Endothelial cell of umbilical vein (primary cell): ENCODE data around the gene PHOSPHO1. TPM values are rescaled to one million over a fixed set of nuclear protein-coding genes. Genes with fewer than 3 reads are reported as not detected.

Experiments
- BruUV-seq: library from RNA; stranded (reverse); fragments of 400-500 nt; replicated peaks from 2 replicates; lab custom pipeline; 2021; lab: Mats Ljungman, UMichigan
- CTCF ChIA-PET: fragments of 300-600, 350-600 bp; sonication (Branson Sonifier 250); formaldehyde crosslinking; loops from one replicate; lab custom pipeline; 2021; ENCODE audit warnings: antibody characterized with exemption, inconsistent platforms; lab: Charles Lee
- POLR2A ChIA-PET: fragments of 300-600, 350-600 bp; sonication (Branson Sonifier 250); formaldehyde crosslinking; loops from one replicate; lab custom pipeline; 2021; ENCODE audit warnings: antibody characterized with exemption, inconsistent platforms; lab: Charles Lee
- DNase-seq: peaks from one replicate; pipeline ENCODE4 v3.0.0-alpha.2; 2011; ENCODE audit warnings: low read depth, low spot score
- FAIRE-seq: peaks from 2 replicates; lab custom pipeline; 2011; peaks lifted over from hg19 to GRCh38; lab: Jason Lieb, UNC
- H2AFZ ChIP-seq: 2 replicates; pipeline ENCODE4 v1.6.0; 2012; ENCODE audit warnings: low read depth, low read length, control low read depth, inconsistent platforms
- H3K27ac ChIP-seq: 2 replicates; pipeline ENCODE4 v1.5.1; 2011; ENCODE audit warnings: low read depth, mild to moderate bottlenecking, control low read depth, low read length, moderate library complexity; ENCODE audit not compliant: insufficient read depth
- H3K27me3 ChIP-seq, 2 experiments: 2 replicates each; pipeline versions ENCODE4 v1.6.0 to v1.6.1; 2011; ENCODE audit warnings: low read length in 2 of 2, mixed read lengths in 1 of 2; ENCODE audit not compliant: control insufficient read depth in 2 of 2, insufficient read depth in 2 of 2
- H3K36me3 ChIP-seq, 2 experiments: 2 replicates in 1 of 2; 3 replicates in 1 of 2; pipeline ENCODE4 v1.5.1; 2011; ENCODE audit warnings: low read length in 2 of 2, mild to moderate bottlenecking in 1 of 2, moderate library complexity in 1 of 2; ENCODE audit not compliant: control insufficient read depth in 2 of 2, insufficient read depth in 2 of 2; ENCODE audit errors: extremely low read depth in 1 of 2
- H3K4me1 ChIP-seq: 3 replicates; pipeline ENCODE4 v1.5.1; 2011; ENCODE audit warnings: mild to moderate bottlenecking, low read length; ENCODE audit not compliant: control insufficient read depth, insufficient read depth; ENCODE audit errors: extremely low read depth
- H3K4me2 ChIP-seq: 2 replicates; pipeline ENCODE4 v1.6.1; 2011; ENCODE audit warnings: low read length, control low read depth, mixed read lengths; ENCODE audit not compliant: insufficient read depth
- H3K4me3 ChIP-seq, 3 experiments: fragments of 200-600 bp in 1 of 3; sonication (generic), shearing (Covaris generic) in 1 of 3; replicated peaks in 1 of 3; 2 replicates each; pipeline ENCODE4 v1.5.1; 2011 to 2016; ENCODE audit warnings: control low read depth in 3 of 3, low read length in 3 of 3, mild to moderate bottlenecking in 2 of 3, inconsistent platforms in 1 of 3, low read depth in 1 of 3, moderate library complexity in 1 of 3; ENCODE audit not compliant: insufficient read depth in 1 of 3
- H3K79me2 ChIP-seq: 2 replicates; pipeline ENCODE4 v1.6.0; 2012; ENCODE audit warnings: low read length, inconsistent platforms; ENCODE audit not compliant: control insufficient read depth, insufficient read depth
- H3K9ac ChIP-seq: replicated peaks from 2 replicates; pipeline ENCODE3; 2011; ENCODE audit warnings: low read length, control low read depth; ENCODE audit not compliant: insufficient read depth; ENCODE audit errors: extremely low read depth
- H3K9me1 ChIP-seq: replicated peaks from 3 replicates; pipeline ENCODE4 v1.6.0; 2011; ENCODE audit warnings: mild to moderate bottlenecking, low read length; ENCODE audit not compliant: control insufficient read depth, insufficient read depth; ENCODE audit errors: extremely low read depth
- H3K9me3 ChIP-seq: replicated peaks from 2 replicates; pipeline ENCODE4 v1.5.1; 2012; ENCODE audit warnings: low read length, inconsistent platforms; ENCODE audit not compliant: control insufficient read depth, insufficient read depth
- H4K20me1 ChIP-seq: replicated peaks from 2 replicates; pipeline ENCODE3; 2011; ENCODE audit warnings: mild to moderate bottlenecking, low read length; ENCODE audit not compliant: control insufficient read depth, insufficient read depth; ENCODE audit errors: extremely low read depth
- CTCF ChIP-seq, 2 donors: IDR thresholded peaks; 1 replicate in 1 of 2; 2 replicates in 1 of 2; pipeline ENCODE4 v1.5.1; 2011; ENCODE audit warnings: low read length in 2 of 2, mild to moderate bottlenecking in 2 of 2, moderate library complexity in 2 of 2, control low read depth in 1 of 2, inconsistent platforms in 1 of 2, low read depth in 1 of 2; ENCODE audit not compliant: insufficient read depth in 1 of 2; ENCODE audit errors: extremely low read depth in 1 of 2
- EZH2 ChIP-seq: IDR thresholded peaks from 2 replicates; pipeline ENCODE4 v1.6.1; 2012; ENCODE audit warnings: borderline replicate concordance, low read depth, mild to moderate bottlenecking, moderate library complexity, low read length, inconsistent platforms; ENCODE audit not compliant: severe bottlenecking
- FOS ChIP-seq: IDR thresholded peaks from 2 replicates; pipeline ENCODE4 v1.6.1; 2011; ENCODE audit warnings: mild to moderate bottlenecking, low read length, moderate library complexity, borderline replicate concordance; ENCODE audit not compliant: insufficient read depth
- GATA2 ChIP-seq: IDR thresholded peaks from 2 replicates; pipeline ENCODE4 v1.7.0; 2011; ENCODE audit warnings: low read depth, mild to moderate bottlenecking, moderate library complexity, mixed read lengths, low read length; ENCODE audit not compliant: insufficient read length, insufficient read depth
- JUN ChIP-seq: IDR thresholded peaks from 2 replicates; pipeline ENCODE4 v1.6.1; 2011; ENCODE audit warnings: borderline replicate concordance, low read depth; ENCODE audit not compliant: insufficient read length, insufficient read depth
- MYC ChIP-seq: IDR thresholded peaks from one replicate; pipeline ENCODE4 v1.6.1; 2011; ENCODE audit warnings: mild to moderate bottlenecking, low read depth, low read length
- POLR2A ChIP-seq: IDR thresholded peaks from 2 replicates; pipeline ENCODE4 v1.6.1; 2012; ENCODE audit warnings: low read depth, mild to moderate bottlenecking, control low read depth, low read length
- dilution Hi-C: fragments of 300-500 bp; cut with MboI; formaldehyde crosslinking; loops from one replicate; pipeline ENCODE4 v1.15.0; 2019; ENCODE audit warnings: low sequenced_read_pairs; ENCODE audit not compliant: extremely low pct_ligation_motif_present
- intact Hi-C: fragments of 100-400 bp; cut with micrococcal nuclease; formaldehyde crosslinking; loops from one replicate; pipeline ENCODE4 v1.10.0; 2022
- polyA plus RNA-seq, 4 experiments: library from polyadenylated mRNA; depleted of rRNA in 3 of 4; stranded (reverse) in 3 of 4; unstranded in 1 of 4; fragments of >200 nt; gene quantifications; 2 replicates each; pipeline versions ENCODE4 v1.2.1 to v1.2.3, GENCODE V29; 2011 to 2012; ENCODE audit warnings: missing spikeins in 1 of 4
- total RNA-seq: library from RNA; stranded (reverse); gene quantifications from 2 replicates; pipeline ENCODE4 v1.2.3, GENCODE V29; 2021

The PHOSPHO1 gene
- total and polyA plus RNA-seq, 2 donors (not counting 3 experiments of a cell fraction or from before 2014, with no cell fraction given) = 0.23 TPM; not detected in 1

GRCh38 chr17:49195751-49196150 lies 34.8 kb downstream of the PHOSPHO1 start:
- H3K4me2 ChIP-seq = no peak overlapping the region
- H3K4me1 ChIP-seq = peaks cover 9% of the 10 kb centered on the region
- DNase-seq (no peak), FAIRE-seq (no peak)
- H3K4me3 ChIP-seq = no peak overlapping the region
- H3K9ac ChIP-seq = no peak overlapping the region
- ChIA-PET POLR2A (no interaction called here), CTCF (interaction anchor here (15.9 kb wide), 1 partner anchor 32 kb away, joined by 212 read pairs; the partner anchor contains the start of gene PHOSPHO1)
- H3K27ac ChIP-seq = no peak overlapping the region
- intact Hi-C loops = no loop called here
- H3K9me1 ChIP-seq = no peaks in the 10 kb centered on the region
- H3K9me3 ChIP-seq = no peaks in the 10 kb centered on the region
- no TSS peak for BruUV-seq
- H3K27me3 ChIP-seq = no peaks in the 10 kb centered on the region
- H3K36me3 ChIP-seq = no peaks in the 10 kb centered on the region
- dilution Hi-C loops = no loop called here
- H4K20me1 ChIP-seq = no peaks in the 10 kb centered on the region
- no peak for TF ChIP-seq FOS
- no peak for TF ChIP-seq JUN
- TF ChIP-seq MYC = no peak
- no peak for TF ChIP-seq POLR2A
- TF ChIP-seq EZH2 = no peak
- no peak for TF ChIP-seq GATA2
- no peak for TF ChIP-seq CTCF (IDR thresholded peaks at IDR 0.05; ENCODE audit: extremely low read depth in 1 of 2, insufficient read depth in 1 of 2, low read depth in 1 of 2, low read length in 2 of 2)
- no peaks in the 10 kb centered on the region for H3K79me2 ChIP-seq
- H2AFZ ChIP-seq = no peak overlapping the region
